NK-92 (cell line): ENCODE results near the gene KCNQ1OT1.

Source experiments
- DNase-seq: peaks from one replicate; lab custom pipeline; 2025; ENCODE audit not compliant: unreplicated experiment; lab: John Stamatoyannopoulos, UW

Gene KCNQ1OT1

GRCh38 chr11:2612884-2613571 lies 86.8 kb downstream of the KCNQ1OT1 start:
- DNase-seq: no peak

DNA sequence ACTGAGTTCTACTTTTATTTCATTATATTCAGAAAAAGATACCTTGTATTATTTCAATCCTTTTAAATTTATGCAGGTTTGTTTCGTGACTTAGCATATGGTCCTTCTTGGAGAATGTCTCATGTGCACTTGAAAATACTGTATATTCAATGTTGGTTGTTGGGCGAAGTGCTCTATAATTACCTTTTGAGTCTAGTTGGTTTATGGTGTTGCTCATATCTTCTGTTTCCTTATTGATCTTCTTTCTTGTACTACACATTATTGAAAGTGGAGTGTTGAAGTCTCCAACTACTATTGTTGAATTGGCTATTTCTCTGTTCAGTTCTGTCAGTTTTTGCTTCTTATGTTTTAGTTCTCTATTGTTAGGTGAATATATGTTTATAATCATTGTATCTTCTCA lies 90.4 kb downstream of the KCNQ1OT1 start:
- DNase-seq: no peak

DNA sequence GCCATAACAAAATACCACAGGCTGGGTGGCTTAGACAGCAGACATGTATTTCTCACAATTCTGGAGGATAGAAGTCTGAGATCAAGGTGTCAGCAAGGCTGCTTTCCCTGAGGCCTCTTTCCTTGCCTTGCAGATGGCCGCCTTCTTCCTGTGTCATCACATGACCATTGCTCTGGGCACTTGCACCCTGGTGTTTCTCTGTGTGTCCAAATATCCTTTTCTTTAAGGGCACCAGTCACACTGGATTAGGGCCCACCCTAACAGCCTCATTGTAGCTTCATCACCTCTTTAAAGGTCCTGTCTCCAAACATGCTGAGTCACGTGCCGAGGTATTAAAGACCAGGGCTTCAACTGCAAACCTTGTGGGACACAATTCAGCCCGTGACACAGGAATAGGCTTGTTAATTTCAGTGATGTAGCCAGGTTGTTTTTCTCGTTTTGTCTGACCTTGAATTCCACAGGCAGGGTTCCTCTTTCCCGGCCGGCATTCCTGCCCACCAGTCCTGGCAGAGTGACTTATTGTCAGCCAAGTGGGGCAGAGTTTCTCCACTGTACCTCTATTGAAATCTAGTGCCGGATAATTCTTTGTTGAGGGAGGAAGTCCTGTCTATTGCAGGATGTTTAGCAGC lies 100.1 kb downstream of the KCNQ1OT1 start:
- DNase-seq: no peak

GRCh38 chr11:2595204-2595603 lies 104.6 kb downstream of the KCNQ1OT1 start:
- DNase-seq: no peak

- no peak for DNase-seq
These were observed 105.5 kb downstream of the KCNQ1OT1 start for GRCh38 chr11:2594267-2594666.

- no peak for DNase-seq
These were observed 106.3 kb downstream of the KCNQ1OT1 start for GRCh38 chr11:2593393-2593950.

- DNase-seq: no peak
These were observed 107.0 kb downstream of the KCNQ1OT1 start for GRCh38 chr11:2592559-2593392.

GRCh38 chr11:2591805-2592204 lies 108.0 kb downstream of the KCNQ1OT1 start:
- no peak for DNase-seq

DNA sequence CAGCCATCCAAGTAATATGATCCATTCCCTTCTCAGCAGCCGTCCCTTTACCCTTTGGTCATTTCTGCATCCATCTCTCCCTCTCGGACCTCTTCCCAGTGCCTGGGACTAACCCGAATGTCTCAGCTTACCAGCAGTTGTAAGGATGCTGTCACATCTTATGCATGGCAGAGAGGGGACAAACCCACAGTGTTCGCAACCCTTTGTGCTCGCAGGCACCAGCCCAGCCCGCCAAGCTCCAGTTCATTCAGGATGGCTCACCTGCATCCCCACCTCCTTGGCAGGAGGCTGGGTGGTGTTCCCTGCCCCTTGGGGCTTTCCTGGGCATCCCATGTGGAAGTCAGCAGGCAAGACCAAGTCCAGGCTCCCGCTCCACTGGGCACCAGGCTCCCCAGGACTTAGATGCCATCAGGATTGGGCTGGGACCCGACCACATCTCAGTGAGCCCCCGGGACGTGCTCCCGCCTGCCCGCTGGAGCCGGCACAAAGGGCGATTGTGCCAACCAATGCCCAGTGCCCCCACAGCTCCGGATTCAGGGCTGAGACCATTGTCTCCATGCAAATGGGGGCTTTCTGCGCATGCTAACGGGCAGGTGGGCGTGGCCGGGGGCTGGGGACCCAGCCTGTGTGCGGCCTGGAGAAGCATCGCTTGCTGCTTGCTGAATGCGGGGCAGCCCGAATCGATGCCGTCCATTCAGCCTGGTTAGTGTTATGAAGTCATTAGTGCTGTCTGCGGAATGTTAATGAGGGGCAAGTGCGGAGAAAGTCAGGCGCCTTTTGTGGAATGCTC lies 108.6 kb downstream of the KCNQ1OT1 start:
- DNase-seq: no peak

DNA sequence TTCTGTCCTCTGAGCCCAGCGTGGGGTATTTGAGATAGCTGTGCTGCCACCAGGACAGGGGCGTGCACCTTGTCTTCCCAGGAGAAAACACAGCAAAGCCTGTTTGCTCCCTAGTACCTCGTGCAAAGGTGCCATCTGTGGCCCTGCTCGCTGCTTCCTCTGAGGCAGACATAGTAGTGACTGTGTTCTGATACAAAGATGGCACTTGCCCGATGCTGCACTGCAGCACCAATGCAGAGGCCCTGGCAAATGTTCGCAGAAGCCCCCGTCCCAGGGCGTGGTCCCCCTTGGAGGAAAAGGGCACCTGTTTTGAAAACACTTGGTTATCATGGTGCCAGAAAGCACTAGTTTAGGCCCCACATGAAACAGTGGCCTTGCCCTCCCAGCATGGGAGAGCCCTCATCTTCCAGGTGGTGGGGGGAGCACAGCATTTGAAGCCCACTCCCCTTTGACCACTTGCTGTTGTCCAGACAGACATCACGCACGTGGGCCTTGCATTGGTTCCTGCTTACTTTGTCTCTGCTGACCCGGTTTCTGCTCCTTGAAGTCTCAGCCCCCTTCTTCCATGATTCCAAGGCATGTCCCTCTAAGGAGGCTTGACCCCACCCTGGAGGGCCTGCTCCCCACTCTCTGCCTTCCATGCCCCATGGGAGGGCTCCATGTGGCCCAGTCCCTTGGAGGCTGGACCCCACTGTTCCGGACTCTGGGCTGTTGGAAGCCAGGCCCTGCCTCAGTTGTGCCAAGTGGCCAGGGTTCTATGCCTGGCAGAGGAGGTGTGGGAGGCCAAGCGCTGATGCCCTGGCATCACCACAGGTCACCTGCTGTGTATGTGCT lies 109.4 kb downstream of the KCNQ1OT1 start:
- no peak for DNase-seq

- no peak for DNase-seq
These were observed 110.3 kb downstream of the KCNQ1OT1 start for GRCh38 chr11:2589538-2589934.

GRCh38 chr11:2588809-2589537 lies 110.8 kb downstream of the KCNQ1OT1 start:
- DNase-seq: no peak

DNA sequence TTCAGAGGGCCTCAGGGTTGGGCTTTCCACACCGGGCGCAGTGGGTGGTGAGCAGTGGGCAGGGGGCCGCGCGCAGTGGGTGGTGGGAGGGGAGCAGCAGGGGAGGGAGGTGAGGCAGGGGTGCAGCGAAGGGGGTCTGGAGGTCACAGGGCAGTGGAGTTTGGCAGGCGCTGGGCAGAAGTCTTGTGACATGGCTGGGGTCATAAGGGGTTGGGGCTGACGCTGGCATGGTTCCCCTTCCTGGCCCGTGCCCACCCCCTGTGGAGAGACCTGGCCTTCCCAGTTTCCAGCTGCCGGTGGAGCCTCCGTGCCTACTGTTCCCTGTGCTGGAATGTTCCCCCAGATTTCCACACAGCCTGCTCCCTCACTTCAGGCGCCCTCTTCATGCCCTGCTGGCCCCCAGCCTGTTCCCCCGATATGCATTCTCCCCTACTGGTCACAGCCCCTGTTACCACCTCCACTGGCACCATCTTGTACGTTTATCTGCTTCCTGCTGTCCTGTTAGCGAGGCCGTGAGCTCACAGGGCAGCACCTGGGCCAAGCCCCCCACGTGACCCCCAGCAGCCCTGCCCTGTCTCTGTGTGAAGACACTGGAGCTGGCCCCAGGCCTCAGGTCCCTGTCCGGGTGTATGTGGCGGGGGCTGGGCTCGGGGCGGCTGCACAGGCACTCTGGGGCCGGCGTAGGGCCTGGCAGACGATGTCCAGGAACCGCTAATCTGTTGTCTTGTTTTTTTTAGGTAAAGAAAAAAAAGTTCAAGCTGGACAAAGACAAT lies 111.6 kb downstream of the KCNQ1OT1 start:
- DNase-seq: no peak

DNA sequence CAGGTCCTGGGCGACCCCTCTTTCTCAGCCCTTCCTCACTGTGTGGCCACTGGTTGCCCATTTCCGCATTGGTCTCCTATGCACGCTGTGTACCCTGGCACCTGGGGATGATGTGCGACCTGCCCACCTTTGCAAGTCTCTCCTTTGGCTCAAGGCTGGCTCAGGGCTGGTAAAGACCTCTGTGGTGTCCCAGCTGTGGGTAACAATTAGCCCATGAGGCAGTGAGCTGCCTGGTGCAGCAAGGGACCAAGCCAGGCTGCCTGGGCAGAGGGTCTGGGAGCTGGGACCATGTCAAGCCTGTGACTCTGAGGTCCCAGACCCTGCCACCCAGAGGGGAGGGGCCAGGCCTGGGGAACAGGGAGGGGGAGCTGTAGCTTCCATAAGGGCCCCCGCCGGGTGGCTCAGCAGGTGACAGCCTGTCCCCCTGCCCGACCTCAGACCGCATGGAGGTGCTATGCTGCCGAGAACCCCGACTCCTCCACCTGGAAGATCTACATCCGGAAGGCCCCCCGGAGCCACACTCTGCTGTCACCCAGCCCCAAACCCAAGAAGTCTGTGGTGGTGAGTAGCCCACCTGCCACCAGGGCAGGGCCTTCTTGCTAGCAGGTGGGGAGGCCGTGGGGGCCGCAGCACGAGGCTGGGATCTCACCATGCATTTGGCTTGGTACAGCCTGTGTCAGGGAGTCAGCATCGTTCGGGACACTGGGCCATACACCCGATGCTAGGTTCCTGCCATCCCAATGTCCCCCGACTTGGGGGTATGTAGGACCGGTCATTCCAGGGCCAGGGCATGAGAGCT lies 112.5 kb downstream of the KCNQ1OT1 start:
- DNase-seq: no peak

- DNase-seq: no peak
These were observed 113.0 kb downstream of the KCNQ1OT1 start for GRCh38 chr11:2586793-2587131.

- DNase-seq: no peak
These were observed 113.6 kb downstream of the KCNQ1OT1 start for GRCh38 chr11:2586087-2586792.

DNA sequence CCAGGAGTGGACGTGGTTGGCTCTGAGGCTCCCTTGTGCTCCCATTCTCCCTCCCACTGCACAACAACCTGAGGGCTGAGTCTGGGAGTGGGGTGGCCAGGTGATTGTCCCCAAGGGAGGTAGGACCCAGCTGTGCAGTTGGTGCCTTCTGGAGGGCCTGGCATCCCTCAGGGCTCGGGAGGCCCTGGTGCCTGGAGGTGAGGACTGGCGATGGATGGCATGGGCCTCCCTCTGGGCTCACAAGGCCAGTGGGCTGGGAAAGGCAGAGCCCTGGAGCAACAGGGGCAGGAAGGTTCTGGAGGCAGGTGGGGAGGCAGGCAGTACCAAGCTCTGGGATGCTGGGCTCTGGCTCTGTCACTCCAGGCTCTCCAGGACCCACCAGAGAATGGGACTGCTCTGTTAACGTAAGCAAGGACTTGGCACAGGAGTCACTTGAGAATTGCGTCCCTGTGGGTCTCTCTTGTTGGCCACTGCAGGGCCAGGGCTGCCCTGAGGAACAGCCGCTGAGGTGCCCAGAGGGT lies 114.2 kb downstream of the KCNQ1OT1 start:
- DNase-seq: no peak
